GM12892 (cell line): ENCODE results near the gene GIGYF2.

ENCODE experiments used
- POLR2A ChIP-seq: IDR thresholded peaks from 2 replicates; pipeline ENCODE4 v1.6.1; 2011; ENCODE audit warnings: low read depth, low read length, control low read depth
- POLR2AphosphoS5 ChIP-seq: IDR thresholded peaks from 2 replicates; pipeline ENCODE4 v1.6.1; 2011; ENCODE audit warnings: low read depth, low read length, control low read depth
- TAF1 ChIP-seq: IDR thresholded peaks from 2 replicates; pipeline ENCODE4 v1.6.1; 2011; ENCODE audit warnings: low read depth, mild to moderate bottlenecking, control low read depth, low read length, borderline replicate concordance

DNA sequence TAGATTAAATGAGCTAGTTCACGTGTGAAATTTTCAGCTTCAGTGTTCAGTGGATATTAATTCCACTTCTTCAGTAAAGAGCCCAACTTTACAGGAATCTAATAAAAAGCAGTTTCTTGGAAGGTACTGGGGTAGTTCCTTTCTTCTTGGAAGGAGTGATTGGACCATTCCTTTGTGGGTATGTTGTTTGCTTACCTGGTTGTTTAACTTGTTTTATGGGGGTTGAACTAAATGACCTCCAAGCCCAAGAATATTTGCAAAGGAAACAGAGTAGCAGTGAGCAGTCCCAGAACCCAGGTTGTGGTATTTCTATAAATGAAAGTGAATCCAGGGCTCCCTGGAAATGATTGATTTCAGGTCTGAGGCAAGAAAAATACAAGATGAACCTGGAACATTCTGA is 47.8 kb downstream of the GIGYF2 start:
- no peak for TF ChIP-seq TAF1
- no peak for TF ChIP-seq POLR2AphosphoS5
- no peak for TF ChIP-seq POLR2A
